HG03103 (cell line): ENCODE results near the gene BCCIP.

Experiments
- ATAC-seq: cut with Tn5 transposase; IDR thresholded peaks from one replicate; pipeline ENCODE4 v1.9.1; 2021; ENCODE audit warnings: low read depth; ENCODE audit not compliant: unreplicated experiment

Gene BCCIP

DNA sequence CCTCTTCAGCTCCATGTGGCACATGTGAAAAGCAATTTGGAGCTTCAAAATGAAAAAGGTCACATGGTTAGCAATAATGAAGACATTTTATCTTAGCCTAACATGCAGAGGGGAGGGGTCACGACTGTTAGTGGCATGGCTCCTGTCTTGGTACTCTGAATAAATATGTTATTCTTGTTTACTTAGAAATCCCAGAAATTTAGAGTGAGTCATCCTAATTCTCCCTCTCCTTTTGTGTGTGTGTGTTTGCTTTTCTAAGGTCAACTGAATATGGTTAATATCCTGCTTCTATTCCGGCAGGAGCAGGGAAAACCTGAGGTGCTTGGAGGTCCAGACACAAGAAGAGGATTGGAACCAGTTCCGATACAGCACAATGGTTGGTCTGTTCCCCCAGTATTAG is 17.6 kb downstream of the BCCIP start:
- no peak for ATAC-seq

DNA sequence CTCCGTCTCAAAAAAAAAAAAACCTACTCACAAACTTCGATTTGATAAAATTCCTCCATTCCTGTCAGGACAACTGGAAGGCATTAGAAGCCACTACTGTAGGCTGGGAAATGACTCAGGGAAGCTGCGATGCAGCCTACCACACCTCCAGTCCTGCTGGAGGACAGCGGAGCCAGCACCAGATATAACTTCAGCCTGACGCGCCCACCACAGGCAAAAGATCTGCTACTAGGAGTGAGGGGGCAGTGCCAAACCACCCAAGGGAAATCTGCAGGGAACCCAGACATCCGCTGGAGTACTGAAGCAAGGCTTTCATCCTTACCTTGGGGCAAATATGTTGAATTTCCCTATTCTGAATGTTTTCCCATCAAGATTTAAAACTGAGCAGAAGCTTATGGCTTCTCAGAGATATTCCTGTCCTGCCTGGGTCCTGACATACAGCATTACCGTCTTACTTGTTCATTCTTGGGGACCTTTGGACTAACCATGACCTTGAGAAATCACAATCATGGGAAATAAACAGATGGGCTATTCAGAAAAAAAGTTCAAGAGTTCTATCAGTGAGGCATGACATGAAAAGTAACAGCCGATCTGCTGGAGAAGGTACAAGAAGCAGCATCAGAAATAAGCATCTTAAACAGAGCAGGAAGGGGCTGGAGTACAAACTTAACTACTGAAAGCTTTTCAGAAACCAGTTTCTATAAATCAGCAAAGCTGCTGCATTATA is 20.4 kb downstream of the BCCIP start:
- ATAC-seq, result no peak

DNA sequence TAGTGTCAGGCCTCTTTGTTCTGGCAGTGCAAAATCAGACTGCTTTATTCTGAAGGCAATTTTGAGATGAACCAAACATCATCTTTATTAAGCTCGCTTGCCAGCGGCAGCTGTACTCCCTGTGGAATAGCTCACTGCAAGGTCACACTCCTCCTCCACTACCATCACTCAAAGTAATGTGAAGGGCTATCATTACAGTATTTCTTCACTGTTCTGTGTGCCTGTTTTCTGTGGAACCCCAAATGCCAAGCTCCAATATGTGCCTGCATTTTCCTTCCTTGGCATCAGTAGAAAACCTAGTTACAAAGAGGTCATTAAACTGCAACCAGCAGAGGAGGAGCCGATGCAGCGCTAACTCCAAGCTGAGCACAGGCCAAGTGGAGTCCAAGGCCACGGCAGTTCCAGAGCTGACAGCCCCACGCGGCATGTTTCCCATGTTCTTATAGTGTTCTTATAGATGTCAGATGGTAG is 21.4 kb downstream of the BCCIP start:
- no peak for ATAC-seq

DNA sequence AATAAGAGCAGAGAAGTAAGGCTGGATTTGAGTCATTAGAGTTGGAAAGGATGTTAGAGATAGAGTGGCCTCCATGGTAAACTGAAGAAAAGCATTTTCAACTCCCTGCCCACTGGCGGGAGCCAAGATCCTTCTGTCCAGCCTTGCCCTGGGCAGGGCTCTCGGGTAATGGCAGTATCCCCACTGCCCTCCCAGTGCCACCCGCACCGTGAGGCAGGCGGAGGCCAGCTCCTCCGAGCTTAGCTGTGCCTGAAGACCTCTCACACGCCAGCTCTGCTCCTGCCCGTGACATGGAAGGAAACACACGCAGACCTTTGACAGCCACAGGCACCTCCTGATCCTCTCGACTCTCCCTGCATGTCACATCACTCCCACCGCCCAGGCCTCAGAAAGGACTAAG is 22.3 kb downstream of the BCCIP start:
- ATAC-seq, result no peak

DNA sequence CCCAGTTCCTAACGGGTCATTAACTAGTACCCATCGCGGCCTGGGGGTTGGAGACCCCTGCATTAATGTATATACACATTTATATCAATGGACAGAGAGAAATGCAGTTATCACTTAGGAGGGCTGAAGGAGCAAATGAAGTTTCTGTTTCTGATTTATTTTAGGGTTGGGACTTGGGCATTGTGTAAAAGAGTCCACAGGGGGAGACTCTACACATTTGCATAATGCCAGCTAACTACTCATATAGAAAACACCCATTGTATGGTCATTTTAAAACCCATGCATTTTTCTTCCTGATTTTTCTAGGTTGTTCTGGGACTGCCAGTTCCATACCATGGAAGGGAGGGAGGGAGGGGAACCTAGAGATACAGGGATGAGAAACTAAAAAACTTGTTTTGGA is 23.5 kb downstream of the BCCIP start:
- ATAC-seq, result no peak

DNA sequence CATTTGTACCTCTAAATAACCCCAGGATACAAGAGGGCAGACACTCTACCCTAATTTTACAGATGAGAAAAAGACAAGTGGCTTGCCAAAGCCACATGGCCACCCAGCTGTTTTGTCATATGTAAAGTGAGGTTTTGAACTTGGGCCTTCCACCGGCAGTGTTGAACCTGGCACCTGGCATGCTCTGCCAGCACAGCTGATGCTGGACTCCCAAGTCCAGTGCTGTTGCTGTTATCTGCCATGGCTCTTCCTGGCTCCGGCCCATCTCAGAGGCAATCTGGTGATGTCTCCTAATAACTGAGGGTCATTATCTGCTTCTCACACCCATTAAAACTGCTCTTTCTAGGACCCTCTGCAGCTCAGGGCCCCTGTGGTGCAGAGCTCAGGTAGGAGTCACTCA is 25.0 kb downstream of the BCCIP start:
- no peak for ATAC-seq

DNA sequence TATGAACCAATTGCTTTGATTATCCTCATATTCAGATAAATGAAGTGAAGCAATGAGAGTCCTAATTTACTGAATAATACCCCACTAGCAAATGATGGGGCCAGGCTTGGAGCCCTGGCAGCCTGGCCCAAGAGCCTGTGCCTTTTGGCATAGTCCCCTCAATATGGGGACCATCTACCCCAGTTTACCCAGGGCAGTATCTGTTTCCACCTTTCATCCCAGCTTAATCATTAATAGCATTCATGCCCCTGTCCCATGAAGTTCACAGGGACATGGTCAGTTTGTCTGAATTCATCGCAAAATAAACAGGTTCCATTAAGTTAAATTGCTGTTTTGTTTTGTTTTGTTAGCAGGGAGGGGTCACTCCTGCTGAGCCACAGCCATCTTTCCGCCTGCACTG is 25.5 kb downstream of the BCCIP start:
- no peak for ATAC-seq

DNA sequence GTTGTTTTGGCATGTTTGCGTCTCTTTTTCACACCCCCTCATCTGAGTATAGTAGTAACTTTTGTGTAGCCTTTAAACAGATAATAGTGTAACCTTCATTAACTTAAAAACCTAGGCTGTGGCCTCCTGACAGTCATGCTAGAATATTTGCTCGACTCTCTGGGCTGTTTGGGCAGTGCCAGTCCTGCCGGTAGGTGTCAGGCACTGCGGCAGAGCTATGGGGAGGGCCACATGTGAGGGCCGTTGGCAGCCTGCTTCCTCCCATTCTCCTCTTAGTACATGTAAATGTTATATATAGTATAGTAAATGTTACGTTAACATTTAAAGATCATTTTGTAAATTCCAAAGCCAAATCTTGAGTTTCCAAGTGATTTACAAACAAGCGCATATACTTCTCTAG is 26.1 kb downstream of the BCCIP start:
- no peak for ATAC-seq

DNA sequence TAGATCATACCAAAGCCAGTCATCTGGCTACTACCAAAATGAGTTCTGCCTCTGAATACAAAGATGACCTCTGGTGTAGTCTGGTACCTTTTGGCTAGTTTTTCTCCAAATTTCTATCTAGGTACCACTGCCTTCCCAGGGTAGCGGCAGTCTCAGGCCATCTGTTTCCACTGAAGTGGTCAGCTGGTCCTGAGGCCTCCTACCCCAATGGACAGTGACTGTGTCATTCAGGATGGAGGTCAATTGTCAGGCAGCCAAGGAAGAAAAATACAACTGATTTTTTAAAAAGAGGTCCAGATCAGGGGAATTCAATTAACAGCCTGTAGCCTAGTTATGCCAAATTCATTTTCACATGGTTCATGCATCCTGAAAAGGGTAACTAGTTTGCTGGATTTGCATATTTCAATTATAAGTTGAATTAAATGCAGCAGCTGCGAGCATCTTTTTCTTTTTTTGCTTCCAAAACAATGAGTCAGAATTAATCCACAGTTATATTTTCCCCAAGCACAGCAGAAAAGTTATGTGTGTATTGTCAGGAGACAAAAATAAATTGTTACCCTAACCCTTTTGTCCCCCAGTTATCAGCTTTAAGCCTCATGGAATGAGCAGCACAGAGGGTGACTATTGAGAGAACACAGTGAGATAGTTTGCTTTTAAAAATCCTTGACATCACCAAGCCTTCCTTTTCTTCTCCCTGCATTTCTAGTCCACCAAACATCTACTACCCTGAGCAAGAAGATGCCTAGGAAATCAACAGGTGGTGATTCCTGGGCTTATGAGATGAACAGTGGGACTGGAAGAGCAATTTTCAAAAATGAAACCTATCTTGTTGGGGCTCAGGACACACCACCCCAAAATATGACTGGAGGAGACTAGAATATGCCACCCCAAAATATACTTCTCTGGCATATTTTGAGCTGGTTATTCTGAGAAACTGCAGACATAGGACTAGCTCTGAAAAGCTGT is 27.7 kb downstream of the BCCIP start:
- no peak for ATAC-seq

DNA sequence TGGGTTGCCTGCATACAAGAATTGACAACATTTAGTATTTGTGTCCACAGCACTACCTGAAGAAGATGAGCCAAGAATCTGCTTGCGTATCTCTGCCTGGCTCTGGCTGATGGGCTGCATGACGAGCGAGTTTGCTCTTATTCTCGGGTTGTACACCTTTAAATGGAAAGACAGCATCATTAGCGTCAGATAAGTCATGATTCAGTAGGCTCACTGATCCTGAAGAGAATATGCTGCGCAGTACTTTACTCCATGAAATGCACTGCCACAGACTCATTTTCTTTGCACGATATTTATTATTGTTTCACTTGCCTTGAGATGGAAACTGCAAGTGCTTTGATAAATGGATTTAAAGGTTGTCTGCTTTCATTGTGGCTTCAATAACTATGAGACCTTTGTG is 29.1 kb downstream of the BCCIP start:
- no peak for ATAC-seq

DNA sequence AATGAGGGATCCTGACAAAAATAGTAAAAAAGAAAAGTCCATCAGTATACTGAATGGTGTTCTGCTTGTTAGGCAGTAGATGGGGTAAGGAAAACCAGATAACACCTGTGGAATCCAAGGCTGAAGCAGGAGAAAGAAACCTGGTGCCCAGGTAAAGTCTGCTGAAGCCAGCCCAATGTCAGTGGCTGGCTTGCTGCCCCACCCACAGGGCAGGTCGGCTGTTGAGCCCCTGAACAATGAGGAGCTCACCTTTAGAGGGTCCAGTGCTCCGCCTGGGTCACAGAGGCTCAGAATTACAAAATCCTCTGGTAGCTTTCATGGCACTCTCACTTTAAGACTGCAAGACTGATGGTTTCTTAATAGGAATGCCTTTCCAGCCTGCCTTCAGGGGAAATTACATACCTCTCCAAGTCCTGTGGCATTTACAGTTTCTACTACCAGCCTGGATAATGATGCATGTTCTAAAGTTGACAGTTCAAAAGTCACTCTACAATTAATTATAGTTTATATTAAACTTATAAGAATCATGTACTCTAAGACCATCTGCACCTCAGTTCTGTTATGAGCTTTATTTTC is 33.9 kb downstream of the BCCIP start:
- ATAC-seq, result no peak

DNA sequence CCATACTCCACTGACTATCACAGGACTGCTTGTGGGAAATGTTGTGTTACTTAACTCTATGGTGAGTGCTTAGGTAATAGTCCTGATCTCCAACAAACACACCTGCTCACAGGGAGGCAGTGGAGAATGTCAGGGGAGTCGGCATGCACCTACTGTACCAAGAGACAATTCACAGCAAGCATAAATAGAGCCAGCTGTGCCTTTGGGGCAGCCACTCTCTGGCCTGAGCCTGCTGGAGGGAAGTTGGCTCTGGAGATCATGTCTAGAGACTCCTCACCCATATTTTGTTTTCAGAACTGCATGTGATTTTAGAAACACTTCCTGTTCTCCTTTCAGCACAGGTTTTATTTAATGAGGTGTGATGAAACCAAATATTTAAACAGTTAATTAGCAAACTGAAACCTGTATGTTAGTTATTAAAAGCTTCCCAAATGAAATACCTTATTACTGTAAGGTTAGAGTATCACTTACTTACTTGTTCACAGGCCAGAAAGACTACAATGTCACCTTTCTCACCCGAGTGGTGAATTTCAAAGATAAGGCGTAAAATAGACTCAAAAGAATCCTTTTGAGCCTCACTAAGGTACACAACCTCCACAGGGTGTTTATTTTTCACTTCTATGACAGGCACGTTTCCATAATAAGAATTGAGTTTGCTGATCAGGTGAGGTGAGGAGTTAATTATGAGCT is 35.9 kb downstream of the BCCIP start:
- no peak for ATAC-seq

DNA sequence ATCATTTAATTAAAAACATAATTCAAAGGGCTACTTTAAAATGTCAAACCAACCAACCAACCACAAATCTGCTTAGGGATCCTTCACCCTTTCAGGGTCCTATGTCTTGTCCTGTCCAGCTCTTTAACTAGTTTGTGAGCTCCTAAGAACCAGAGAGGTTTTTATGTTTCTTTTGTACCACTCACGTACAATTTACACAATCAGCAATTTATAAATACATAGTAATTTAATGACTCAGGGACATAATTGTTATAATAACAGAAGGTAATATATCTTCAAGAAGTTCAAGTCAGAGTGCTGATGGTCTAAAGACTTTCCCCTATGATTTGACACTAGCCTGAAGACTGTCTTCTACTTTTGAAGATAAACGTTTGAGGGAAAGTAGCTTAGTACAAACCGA is 41.8 kb downstream of the BCCIP start:
- ATAC-seq, result no peak

DNA sequence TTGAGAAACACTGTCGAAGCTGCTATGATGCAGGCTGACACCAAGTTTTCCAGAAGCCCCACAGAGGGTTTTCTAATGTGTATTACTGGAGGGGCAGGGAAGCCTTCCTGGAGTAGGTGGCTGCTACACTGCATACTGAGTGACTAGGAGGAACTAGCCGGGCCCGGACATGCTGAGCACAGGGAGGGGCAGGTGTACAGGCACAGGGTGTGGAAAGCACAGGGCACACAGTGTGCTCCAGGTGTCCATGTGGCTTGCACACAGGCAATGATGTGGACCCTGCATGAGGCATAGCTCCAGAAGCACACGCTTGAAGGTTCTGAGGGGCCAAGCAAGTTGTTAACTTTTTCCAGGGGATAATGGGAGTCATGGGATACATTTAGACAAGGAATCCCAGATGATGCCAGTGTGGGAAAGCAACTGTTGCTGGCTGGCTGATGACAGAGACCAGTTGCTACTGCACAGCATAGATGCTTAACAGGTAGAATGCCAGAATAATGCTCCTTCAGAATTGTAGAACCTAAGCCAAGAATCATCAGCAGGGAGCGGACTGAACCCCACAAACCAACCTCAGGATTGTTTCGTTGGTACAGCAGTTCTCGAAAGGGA is 43.2 kb downstream of the BCCIP start:
- ATAC-seq, result no peak

DNA sequence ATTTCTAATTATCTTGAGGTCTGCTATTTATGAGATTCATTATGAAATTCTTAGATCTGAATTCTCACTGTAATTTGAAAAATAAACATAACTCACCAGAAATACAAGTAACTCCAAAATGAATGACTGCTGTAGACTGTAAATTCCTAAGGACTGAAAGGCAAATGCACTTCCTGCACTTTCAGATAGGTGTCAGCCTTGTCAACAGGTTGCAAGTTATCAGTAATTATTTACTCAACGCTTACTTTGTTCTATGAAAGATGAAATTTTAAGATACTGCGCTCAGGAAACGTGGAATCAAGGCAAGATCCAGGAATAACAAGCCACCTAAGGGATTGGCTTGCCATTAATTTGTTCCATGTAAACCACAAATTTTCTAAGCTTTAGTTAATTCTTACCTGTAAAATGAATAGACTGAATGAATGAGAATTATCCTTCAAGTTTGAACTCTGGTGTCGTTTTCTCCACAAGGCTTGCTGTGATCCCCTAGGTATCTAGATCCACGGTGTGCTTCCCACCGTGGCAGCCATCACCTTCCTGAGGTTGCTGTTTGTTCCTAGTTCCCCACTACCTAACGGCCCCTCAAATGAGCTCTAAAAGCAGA is 45.1 kb downstream of the BCCIP start:
- no peak for ATAC-seq

DNA sequence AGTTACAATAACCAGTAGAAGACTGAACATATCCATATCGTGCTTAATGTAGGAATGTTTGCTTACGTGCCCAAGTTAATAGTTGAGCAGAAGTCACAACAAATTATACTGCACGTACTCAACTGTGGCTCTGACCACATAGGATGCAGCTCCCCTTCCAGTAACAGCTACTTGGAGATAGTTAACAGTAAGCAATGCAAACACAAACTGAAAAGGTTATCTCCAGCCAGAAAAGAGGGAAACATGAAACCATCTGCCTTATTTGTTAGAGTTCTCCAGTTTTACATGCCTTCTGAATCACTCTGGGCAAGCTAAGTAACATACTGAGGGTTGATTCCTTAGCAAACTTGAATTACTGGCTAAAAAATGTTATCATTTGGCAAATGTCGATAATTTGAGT is 48.0 kb downstream of the BCCIP start:
- ATAC-seq, result no peak

DNA sequence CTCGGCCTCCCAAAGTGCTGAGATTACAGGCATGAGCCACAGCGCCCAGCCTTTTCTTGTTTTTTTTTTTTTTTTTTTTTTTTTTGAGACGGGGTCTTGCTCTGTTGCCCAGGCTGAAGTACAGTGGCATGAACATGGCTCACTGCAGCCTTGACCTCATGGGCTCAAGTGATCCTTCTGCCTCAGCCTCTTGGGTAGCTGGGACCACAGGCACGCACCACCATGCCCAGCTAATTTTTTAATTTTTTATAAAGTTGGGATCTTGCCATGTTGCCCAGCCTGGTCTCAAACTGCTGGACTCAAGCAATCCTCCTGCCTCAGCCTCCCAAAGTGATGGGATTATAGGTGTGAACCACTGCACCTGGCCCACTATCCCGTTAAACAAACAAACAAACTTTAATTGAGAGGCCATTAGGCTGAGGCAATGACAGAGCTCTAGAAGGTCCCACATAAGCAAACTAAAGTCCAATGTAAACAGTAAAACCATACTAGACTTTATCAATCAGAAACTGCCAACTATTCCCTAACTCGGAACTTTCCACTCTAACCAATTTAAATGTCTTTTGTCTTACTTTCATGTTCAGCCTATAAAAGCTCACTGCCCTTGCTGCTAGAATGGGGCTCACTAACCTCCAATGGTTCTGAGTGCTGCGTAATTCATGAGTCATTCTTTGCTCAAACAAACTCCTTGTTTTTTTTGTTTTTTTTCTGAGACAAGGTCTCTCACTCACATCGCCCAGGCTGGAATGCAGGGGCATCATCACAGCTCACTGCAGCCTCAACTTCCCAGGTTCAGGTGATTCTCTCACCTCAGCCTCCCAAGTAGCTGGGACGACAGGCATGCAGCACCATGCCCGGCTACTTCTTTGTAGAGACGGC is 55.9 kb downstream of the BCCIP start:
- no peak for ATAC-seq

DNA sequence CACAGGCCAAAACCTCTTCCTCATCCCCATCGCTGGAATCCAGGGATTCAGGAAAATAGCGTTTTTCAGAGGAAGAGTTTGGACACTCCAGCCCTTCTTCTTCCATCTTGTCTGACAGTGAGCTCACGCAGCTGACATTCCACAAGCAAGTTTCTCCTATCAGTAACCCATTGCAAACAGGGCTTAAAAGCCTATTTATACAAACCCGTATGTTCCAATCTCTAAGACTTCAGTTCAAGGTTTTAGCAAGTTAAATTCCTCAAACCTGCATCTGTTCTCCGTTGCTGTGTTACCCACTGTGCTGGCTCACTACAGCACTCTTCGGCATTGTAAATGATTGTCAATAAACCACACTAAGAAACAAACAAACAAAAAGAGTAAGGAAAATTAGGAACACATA is 57.4 kb downstream of the BCCIP start:
- no peak for ATAC-seq

DNA sequence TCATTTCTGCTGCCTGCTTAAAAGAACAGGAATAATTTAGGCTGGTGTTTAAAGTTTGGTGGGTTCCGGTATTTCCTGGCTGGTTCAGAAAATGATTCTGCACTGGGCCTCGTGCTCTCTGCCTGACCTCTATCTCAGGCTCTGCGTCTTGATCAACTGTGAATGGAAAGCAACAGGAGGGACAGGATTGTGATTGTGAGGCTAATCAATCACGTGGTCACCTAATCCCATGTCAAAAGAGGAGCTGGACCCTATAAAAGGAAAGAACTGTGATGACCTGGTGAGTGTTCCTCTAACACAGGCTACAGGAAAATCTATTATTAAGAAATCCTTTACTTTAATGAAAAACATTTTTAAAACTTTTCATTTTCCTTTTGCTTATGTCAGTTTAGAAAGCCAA is 57.8 kb downstream of the BCCIP start, which contains the start of gene DHX32:
TSS of gene DHX32 (minus strand) at position 101 of the 400 bp plus-strand sequence. CDS start 468 bp downstream, outside the sequence.
- no peak for ATAC-seq
